Loucy (cell line): ENCODE measurements around the gene ST6GAL1.

Experiments
- H2AFZ ChIP-seq: fragments of 200-600 bp; sonication (generic); 2 replicates; pipeline ENCODE4 v1.6.0; 2016; ENCODE audit warnings: antibody characterized with exemption, mild to moderate bottlenecking, low read length, moderate library complexity
- H3F3A ChIP-seq: fragments of 200-600 bp; 2 replicates; pipeline ENCODE4 v1.6.0; 2016; ENCODE audit warnings: antibody characterized with exemption, low read depth, mild to moderate bottlenecking
- H3K27me3 ChIP-seq: fragments of 200-600 bp; sonication (generic); 2 replicates; pipeline ENCODE4 v1.6.1; 2014; ENCODE audit warnings: low read length, mild to moderate bottlenecking; ENCODE audit not compliant: insufficient read depth, poor library complexity, severe bottlenecking
- H3K36me3 ChIP-seq: fragments of 200-600 bp; sonication (generic); 2 replicates; pipeline ENCODE4 v1.6.1; 2016; ENCODE audit warnings: low read length; ENCODE audit not compliant: insufficient read depth
- H3K4me1 ChIP-seq: fragments of 200-600 bp; sonication (generic); 2 replicates; pipeline ENCODE4 v1.5.1; 2014; ENCODE audit warnings: low read length, mild to moderate bottlenecking; ENCODE audit not compliant: insufficient read depth, poor library complexity, severe bottlenecking
- H3K4me2 ChIP-seq: fragments of 200-600 bp; sonication (generic); 2 replicates; pipeline ENCODE4 v1.6.0; 2014; ENCODE audit warnings: antibody characterized with exemption, low read length, low read depth, mild to moderate bottlenecking; ENCODE audit not compliant: poor library complexity, severe bottlenecking
- H3K4me3 ChIP-seq: fragments of 200-600 bp; sonication (generic); 2 replicates; pipeline ENCODE4 v1.5.1; 2014; ENCODE audit warnings: low read length, mild to moderate bottlenecking, mixed read lengths; ENCODE audit not compliant: poor library complexity, severe bottlenecking
- H3K79me2 ChIP-seq: fragments of 200-600 bp; sonication (generic); 2 replicates; pipeline ENCODE4 v1.6.1; 2014; ENCODE audit warnings: low read length; ENCODE audit not compliant: insufficient read depth
- H3K9ac ChIP-seq: fragments of 200-600 bp; sonication (generic); 2 replicates; pipeline ENCODE4 v1.6.0; 2014; ENCODE audit warnings: mild to moderate bottlenecking, low read depth, low read length, moderate library complexity; ENCODE audit not compliant: poor library complexity, severe bottlenecking
- H3K9me2 ChIP-seq: fragments of 200-600 bp; sonication (generic); replicated peaks from 2 replicates; pipeline ENCODE4 v1.6.1; 2016; ENCODE audit warnings: low read depth, low read length, mixed read lengths
- H3K9me3 ChIP-seq: fragments of 200-600 bp; sonication (generic); 2 replicates; pipeline ENCODE4 v1.6.1; 2014; ENCODE audit warnings: mild to moderate bottlenecking, antibody characterized with exemption, low read length, low read depth; ENCODE audit not compliant: insufficient read depth
- H4K20me1 ChIP-seq: fragments of 200-600 bp; sonication (generic); 2 replicates; pipeline ENCODE4 v1.6.0; 2014; ENCODE audit warnings: antibody characterized with exemption, low read length, mild to moderate bottlenecking; ENCODE audit not compliant: insufficient read depth, poor library complexity, severe bottlenecking
- EZH2phosphoT487 ChIP-seq: fragments of 200-600 bp; IDR thresholded peaks from 2 replicates; pipeline ENCODE4 v1.6.1; 2018; ENCODE audit warnings: antibody characterized with exemption, mild to moderate bottlenecking, moderate library complexity, borderline replicate concordance
- TF ChIP-seq, protein P1 (sequence below): fragments of 200-600 bp; sonication (generic); conservative IDR thresholded peaks from 2 replicates; pipeline ENCODE4 v1.5.1; 2014; ENCODE audit warnings: mild to moderate bottlenecking, antibody characterized with exemption, low read length

ST6GAL1 gene

DNA sequence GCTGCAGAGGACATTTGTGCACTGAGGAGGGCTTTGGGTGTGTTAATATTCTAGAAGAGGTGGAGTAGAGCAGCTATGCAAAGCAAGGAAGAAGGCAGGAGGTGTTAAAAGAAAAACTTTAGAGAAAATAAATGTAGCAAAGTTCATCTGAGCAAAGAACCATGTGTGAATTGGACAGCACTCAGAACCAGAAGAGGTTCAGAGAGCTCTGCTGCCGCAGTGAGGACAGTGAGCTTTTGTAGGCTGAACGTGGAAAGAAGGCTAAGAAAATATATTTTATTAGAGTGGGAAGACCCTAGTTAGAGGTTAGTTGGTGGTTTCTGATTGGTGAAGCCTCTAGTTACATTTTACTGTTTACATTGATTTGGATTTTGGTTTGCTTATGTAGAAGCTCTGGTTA is 50.7 kb downstream of the ST6GAL1 start:
- Histone ChIP-seq H3K4me1 (no peaks in the 10 kb centered on the region), H3K4me2 (no peak overlapping the region), H4K20me1 (no peaks in the 10 kb centered on the region), H3K4me3 (no peak overlapping the region), H3K9ac (no peak overlapping the region), H3K79me2 (no peaks in the 10 kb centered on the region), H3K27me3 (no peaks in the 10 kb centered on the region), H2AFZ (no peak overlapping the region), H3F3A (no peaks in the 10 kb centered on the region), H3K9me2 (no peaks in the 10 kb centered on the region), H3K36me3 (peaks cover 7% of the 10 kb centered on the region; the same call in 1 of the 2 replicates), H3K9me3 (no peaks in the 10 kb centered on the region)
- TF ChIP-seq, protein P1, sequence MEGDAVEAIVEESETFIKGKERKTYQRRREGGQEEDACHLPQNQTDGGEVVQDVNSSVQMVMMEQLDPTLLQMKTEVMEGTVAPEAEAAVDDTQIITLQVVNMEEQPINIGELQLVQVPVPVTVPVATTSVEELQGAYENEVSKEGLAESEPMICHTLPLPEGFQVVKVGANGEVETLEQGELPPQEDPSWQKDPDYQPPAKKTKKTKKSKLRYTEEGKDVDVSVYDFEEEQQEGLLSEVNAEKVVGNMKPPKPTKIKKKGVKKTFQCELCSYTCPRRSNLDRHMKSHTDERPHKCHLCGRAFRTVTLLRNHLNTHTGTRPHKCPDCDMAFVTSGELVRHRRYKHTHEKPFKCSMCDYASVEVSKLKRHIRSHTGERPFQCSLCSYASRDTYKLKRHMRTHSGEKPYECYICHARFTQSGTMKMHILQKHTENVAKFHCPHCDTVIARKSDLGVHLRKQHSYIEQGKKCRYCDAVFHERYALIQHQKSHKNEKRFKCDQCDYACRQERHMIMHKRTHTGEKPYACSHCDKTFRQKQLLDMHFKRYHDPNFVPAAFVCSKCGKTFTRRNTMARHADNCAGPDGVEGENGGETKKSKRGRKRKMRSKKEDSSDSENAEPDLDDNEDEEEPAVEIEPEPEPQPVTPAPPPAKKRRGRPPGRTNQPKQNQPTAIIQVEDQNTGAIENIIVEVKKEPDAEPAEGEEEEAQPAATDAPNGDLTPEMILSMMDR = no peak
- TF ChIP-seq EZH2phosphoT487 = no peak

- Histone ChIP-seq H3K4me2 (no peak overlapping the region), H3F3A (no peaks in the 10 kb centered on the region), H3K36me3 (peaks cover 7% of the 10 kb centered on the region; the same call in 1 of the 2 replicates), H3K9ac (no peak overlapping the region), H3K9me3 (no peaks in the 10 kb centered on the region), H3K79me2 (no peaks in the 10 kb centered on the region), H3K9me2 (no peaks in the 10 kb centered on the region), H3K27me3 (no peaks in the 10 kb centered on the region), H2AFZ (no peak overlapping the region), H3K4me1 (no peaks in the 10 kb centered on the region), H3K4me3 (no peak overlapping the region), H4K20me1 (no peaks in the 10 kb centered on the region)
- no peak for TF ChIP-seq EZH2phosphoT487
- TF ChIP-seq, protein P1 = no peak
These were observed 53.3 kb downstream of the ST6GAL1 start for GRCh38 chr3:186983659-186984058.

GRCh38 chr3:186984064-186984463 is 53.7 kb downstream of the ST6GAL1 start:
- H3K9ac ChIP-seq = no peak overlapping the region
- no peak overlapping the region for H2AFZ ChIP-seq
- no peaks in the 10 kb centered on the region for H3K9me2 ChIP-seq
- H3K4me2 ChIP-seq = no peak overlapping the region
- H4K20me1 ChIP-seq = no peaks in the 10 kb centered on the region
- H3K36me3 ChIP-seq = peaks cover 7% of the 10 kb centered on the region; the same call in 1 of the 2 replicates
- H3K27me3 ChIP-seq = no peaks in the 10 kb centered on the region
- no peak overlapping the region for H3K4me3 ChIP-seq
- no peaks in the 10 kb centered on the region for H3F3A ChIP-seq
- TF ChIP-seq, protein P1 = no peak
- TF ChIP-seq EZH2phosphoT487 = no peak
- no peaks in the 10 kb centered on the region for H3K9me3 ChIP-seq
- no peaks in the 10 kb centered on the region for H3K79me2 ChIP-seq
- no peaks in the 10 kb centered on the region for H3K4me1 ChIP-seq
